Fibroblast of the aortic adventitia (primary cell): Measurements from ENCODE around the gene MAMLD1. TPM values are rescaled to one million over a fixed set of nuclear protein-coding genes. Genes with fewer than 3 reads are reported as not detected.

Source experiments
- DNase-seq: peaks from one replicate; pipeline ENCODE4 v3.0.0-alpha.2; 2010; ENCODE audit warnings: low read depth
- H3K4me3 ChIP-seq: 2 replicates; pipeline ENCODE4 v1.5.1; 2011; ENCODE audit warnings: low read depth, mild to moderate bottlenecking, control low read depth, low read length, moderate library complexity
- CTCF ChIP-seq: IDR thresholded peaks from 2 replicates; pipeline ENCODE4 v1.5.1; 2011; ENCODE audit warnings: mild to moderate bottlenecking, low read length, control low read depth, inconsistent platforms; ENCODE audit not compliant: insufficient read depth
- total RNA-seq: library from RNA; depleted of rRNA; stranded (reverse); fragments of >200 nt; gene quantifications from 2 replicates; pipeline ENCODE4 v1.2.3, GENCODE V29; 2012; ENCODE audit warnings: low replicate concordance

Gene MAMLD1
- total RNA-seq, 1 donor: 1.9 TPM

GRCh38 chrX:150460063-150460462 is 96.9 kb downstream of the MAMLD1 start:
- TF ChIP-seq CTCF: no peak
- no peak overlapping the region for H3K4me3 ChIP-seq
- DNase-seq: no peak

- TF ChIP-seq CTCF: no peak
- H3K4me3 ChIP-seq: no peak overlapping the region
- DNase-seq: no peak
These were observed 97.7 kb downstream of the MAMLD1 start for GRCh38 chrX:150460781-150461180.

- no peak overlapping the region for H3K4me3 ChIP-seq
- DNase-seq: no peak
- TF ChIP-seq CTCF: no peak
These were observed 100.4 kb downstream of the MAMLD1 start for GRCh38 chrX:150463566-150463965.

- H3K4me3 ChIP-seq: no peak overlapping the region
- no peak for DNase-seq
- TF ChIP-seq CTCF: no peak
These were observed 100.9 kb downstream of the MAMLD1 start for GRCh38 chrX:150464001-150464400.

GRCh38 chrX:150465326-150465725 is 102.2 kb downstream of the MAMLD1 start:
- no peak for TF ChIP-seq CTCF
- DNase-seq: no peak
- no peak overlapping the region for H3K4me3 ChIP-seq

GRCh38 chrX:150465881-150466775 is 103.0 kb downstream of the MAMLD1 start:
- DNase-seq: no peak
- no peak overlapping the region for H3K4me3 ChIP-seq
- no peak for TF ChIP-seq CTCF
